Measurements from ENCODE around the gene VLDLR. TPM values are rescaled to one million over a fixed set of nuclear protein-coding genes. Genes with fewer than 3 reads are reported as not detected.

The VLDLR gene
- total RNA-seq, 5 donors from 2014 or later (not counting 1 experiment from before 2014, with no cell fraction given), result 0.16 to 1.9 (median 0.92) TPM

- ChIA-PET CTCF (interaction anchor here in 1 of 2 donors (1.2 kb wide), 1 partner anchor 15 kb away, joined by 3 read pairs; no protein-coding TSS in a partner anchor), POLR2A (no interaction called here)
- no peaks in the 10 kb centered on the region for H3K36me3 Mint-ChIP-seq
- H3K27me3 ChIP-seq (replicated peaks in 1 of 2; ENCODE audit: control insufficient read depth in 2 of 2, extremely low read depth in 1 of 2, insufficient read depth in 2 of 2, low read length in 1 of 2), result peaks cover 3 to 5% of the 10 kb centered on the region in 2 experiments
- H3K27me3 Mint-ChIP-seq, result peaks cover 12 to 32% of the 10 kb centered on the region in 2 donors
- H3K4me3 ChIP-seq (ENCODE audit: control insufficient read depth in 1 of 2, extremely low read depth in 1 of 2, low read length in 1 of 2), result no peak overlapping the region
- no CpG with 5 or more reads among the region's 2 CpGs for WGBS (ENCODE audit: insufficient coverage)
- H3K4me3 Mint-ChIP-seq, result no peak overlapping the region
- H3K36me3 ChIP-seq (ENCODE audit: control insufficient read depth in 2 of 2, extremely low read depth in 1 of 2, insufficient read depth in 1 of 2, low read length in 1 of 2), result no peaks in the 10 kb centered on the region
- no peak overlapping the region for H3K27ac ChIP-seq (ENCODE audit: low read length)
- DNase-seq (no peak), ATAC-seq (replicated peaks in 1 of 4) (no peak)
- no peaks in the 10 kb centered on the region for H3K4me1 Mint-ChIP-seq
- H3K27ac Mint-ChIP-seq, result no peak overlapping the region
- H3K9me3 ChIP-seq, result no peaks in the 10 kb centered on the region
- peaks cover 0 to 3% (median 0%) of the 10 kb centered on the region in 3 donors for H3K9me3 Mint-ChIP-seq
- H3K4me1 ChIP-seq (ENCODE audit: control insufficient read depth in 1 of 2, extremely low read depth in 1 of 2, insufficient read depth in 2 of 2, low read length in 2 of 2), result no peaks in the 10 kb centered on the region
These were observed 18.0 kb upstream of the VLDLR start for GRCh38 chr9:2603621-2604020.

DNA sequence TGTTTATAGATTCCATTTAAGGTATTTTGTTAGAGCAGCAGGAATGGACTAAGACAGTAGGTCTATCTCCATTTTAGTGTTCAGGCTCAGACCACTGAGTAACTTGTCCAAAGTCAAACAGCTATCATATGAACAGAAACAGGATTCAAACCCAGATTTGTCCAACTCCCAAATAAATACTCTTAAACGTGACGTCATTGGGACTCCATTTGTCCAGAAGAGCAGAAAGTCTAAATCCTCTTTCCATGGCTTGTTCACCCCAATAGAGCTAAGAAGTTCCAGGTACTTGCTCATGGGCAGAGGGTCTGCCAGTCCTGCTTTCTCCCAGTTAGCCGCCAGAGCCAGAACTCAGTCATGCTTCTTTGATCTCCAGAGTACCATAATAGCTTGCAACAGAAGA, 16.3 kb upstream of the VLDLR start:
- POLR2A ChIA-PET, result no interaction called here
- Histone ChIP-seq H3K36me3 (ENCODE audit: control insufficient read depth in 2 of 2, extremely low read depth in 1 of 2, insufficient read depth in 1 of 2, low read length in 1 of 2) (no peaks in the 10 kb centered on the region), H3K27ac (ENCODE audit: low read length) (no peak overlapping the region), H3K4me3 (ENCODE audit: control insufficient read depth in 1 of 2, extremely low read depth in 1 of 2, low read length in 1 of 2) (no peak overlapping the region), H3K27me3 (replicated peaks in 1 of 2; ENCODE audit: control insufficient read depth in 2 of 2, extremely low read depth in 1 of 2, insufficient read depth in 2 of 2, low read length in 1 of 2) (peaks cover 2 to 3% of the 10 kb centered on the region in 2 experiments), H3K9me3 (no peaks in the 10 kb centered on the region), H3K4me1 (ENCODE audit: control insufficient read depth in 1 of 2, extremely low read depth in 1 of 2, insufficient read depth in 2 of 2, low read length in 2 of 2) (no peaks in the 10 kb centered on the region)
- H3K27ac Mint-ChIP-seq, result no peak overlapping the region
- DNase-seq (no peak), ATAC-seq (replicated peaks in 1 of 4) (no peak)
- H3K36me3 Mint-ChIP-seq, result no peaks in the 10 kb centered on the region
- 83% methylated on average over 2 of the region's 3 CpGs for WGBS (ENCODE audit: insufficient coverage)
- no peaks in the 10 kb centered on the region for H3K4me1 Mint-ChIP-seq
- H3K9me3 Mint-ChIP-seq, result peaks cover 0 to 3% (median 0%) of the 10 kb centered on the region in 3 donors
- peaks cover 10 to 25% of the 10 kb centered on the region in 2 donors for H3K27me3 Mint-ChIP-seq
- CTCF ChIA-PET, result no interaction called here
- H3K4me3 Mint-ChIP-seq, result no peak overlapping the region

- H3K4me3 ChIP-seq (ENCODE audit: control insufficient read depth in 1 of 2, extremely low read depth in 1 of 2, low read length in 1 of 2), result no peak overlapping the region
- ChIA-PET CTCF (no interaction called here), POLR2A (no interaction called here)
- Mint-ChIP-seq H3K9me3 (peaks cover 0 to 3% (median 0%) of the 10 kb centered on the region in 3 donors), H3K4me3 (no peak overlapping the region), H3K36me3 (no peaks in the 10 kb centered on the region), H3K27me3 (peaks cover 9 to 21% of the 10 kb centered on the region in 2 donors), H3K4me1 (no peaks in the 10 kb centered on the region), H3K27ac (no peak overlapping the region)
- WGBS (ENCODE audit: insufficient coverage), result no CpG with 5 or more reads among the region's 2 CpGs
- H3K4me1 ChIP-seq (ENCODE audit: control insufficient read depth in 1 of 2, extremely low read depth in 1 of 2, insufficient read depth in 2 of 2, low read length in 2 of 2), result no peaks in the 10 kb centered on the region
- DNase-seq, result no peak
- ATAC-seq (replicated peaks in 1 of 4), result no peak
- peaks cover 0 to 2% of the 10 kb centered on the region in 2 experiments for H3K27me3 ChIP-seq (replicated peaks in 1 of 2; ENCODE audit: control insufficient read depth in 2 of 2, extremely low read depth in 1 of 2, insufficient read depth in 2 of 2, low read length in 1 of 2)
- no peaks in the 10 kb centered on the region for H3K9me3 ChIP-seq
- H3K27ac ChIP-seq (ENCODE audit: low read length), result no peak overlapping the region
- H3K36me3 ChIP-seq (ENCODE audit: control insufficient read depth in 2 of 2, extremely low read depth in 1 of 2, insufficient read depth in 1 of 2, low read length in 1 of 2), result no peaks in the 10 kb centered on the region
These were observed 13.3 kb upstream of the VLDLR start for GRCh38 chr9:2608276-2608675.

- DNase-seq, result no peak
- CTCF ChIA-PET, result no interaction called here
- H3K4me3 ChIP-seq (ENCODE audit: control insufficient read depth in 1 of 2, extremely low read depth in 1 of 2, low read length in 1 of 2), result no peak overlapping the region
These were observed 10.6 kb upstream of the VLDLR start for GRCh38 chr9:2610985-2611384.

GRCh38 chr9:2611961-2612360, 9.6 kb upstream of the VLDLR start:
- POLR2A ChIA-PET, result no interaction called here

More at GRCh38 chr9:2610985-2611384, 10.6 kb upstream of the VLDLR start:
- Mint-ChIP-seq H3K4me1 (no peaks in the 10 kb centered on the region), H3K27me3 (peaks cover 13 to 28% of the 10 kb centered on the region in 2 donors), H3K4me3 (no peak overlapping the region), H3K9me3 (no peaks in the 10 kb centered on the region), H3K27ac (no peak overlapping the region), H3K36me3 (no peaks in the 10 kb centered on the region)
- H3K4me1 ChIP-seq (ENCODE audit: control insufficient read depth in 1 of 2, extremely low read depth in 1 of 2, insufficient read depth in 2 of 2, low read length in 2 of 2), result no peaks in the 10 kb centered on the region
- H3K27ac ChIP-seq (ENCODE audit: low read length), result no peak overlapping the region
- ATAC-seq (replicated peaks in 1 of 4), result no peak
- POLR2A ChIA-PET, result no interaction called here
- no peaks in the 10 kb centered on the region for H3K36me3 ChIP-seq (ENCODE audit: control insufficient read depth in 2 of 2, extremely low read depth in 1 of 2, insufficient read depth in 1 of 2, low read length in 1 of 2)
- peaks cover 0 to 2% of the 10 kb centered on the region in 2 experiments for H3K27me3 ChIP-seq (replicated peaks in 1 of 2; ENCODE audit: control insufficient read depth in 2 of 2, extremely low read depth in 1 of 2, insufficient read depth in 2 of 2, low read length in 1 of 2)
- no peaks in the 10 kb centered on the region for H3K9me3 ChIP-seq
- no CpG with 5 or more reads among the region's 2 CpGs for WGBS (ENCODE audit: insufficient coverage)

DNA sequence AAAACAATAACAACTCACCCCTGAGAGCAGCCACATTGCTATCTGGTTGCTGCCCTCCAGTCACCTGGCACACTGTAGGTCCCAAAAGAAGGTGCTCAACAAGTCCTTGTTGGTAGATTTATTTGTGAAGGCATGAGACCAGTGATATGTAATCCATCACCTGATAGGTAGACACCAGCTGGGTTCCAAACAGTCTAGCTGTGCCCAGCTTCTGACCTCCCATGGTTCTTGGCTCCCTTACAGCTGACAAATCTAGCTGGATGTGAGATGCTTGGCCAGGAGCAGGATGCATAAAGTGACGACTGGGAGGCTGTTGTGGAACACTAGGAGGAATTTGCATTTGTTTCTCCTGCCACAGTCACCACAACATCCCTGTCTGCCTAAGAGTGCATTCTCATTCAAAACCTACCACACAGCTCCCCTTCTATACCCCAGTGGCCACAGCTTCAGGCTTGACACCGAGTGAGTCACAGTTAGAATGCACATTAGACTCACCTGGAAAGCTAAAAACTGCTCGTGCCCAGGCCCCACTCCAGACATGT, 7.8 kb upstream of the VLDLR start:
- Histone ChIP-seq H3K36me3 (ENCODE audit: control insufficient read depth in 2 of 2, extremely low read depth in 1 of 2, insufficient read depth in 1 of 2, low read length in 1 of 2) (no peaks in the 10 kb centered on the region), H3K4me1 (ENCODE audit: control insufficient read depth in 1 of 2, extremely low read depth in 1 of 2, insufficient read depth in 2 of 2, low read length in 2 of 2) (no peaks in the 10 kb centered on the region), H3K9me3 (no peaks in the 10 kb centered on the region), H3K27me3 (replicated peaks in 1 of 2; ENCODE audit: control insufficient read depth in 2 of 2, extremely low read depth in 1 of 2, insufficient read depth in 2 of 2, low read length in 1 of 2) (peaks cover 0 to 1% of the 10 kb centered on the region in 2 experiments), H3K4me3 (ENCODE audit: control insufficient read depth in 1 of 2, extremely low read depth in 1 of 2, low read length in 1 of 2) (no peak overlapping the region), H3K27ac (ENCODE audit: low read length) (no peak overlapping the region)
- ATAC-seq (replicated peaks in 1 of 4) (no peak), DNase-seq (no peak)
- Mint-ChIP-seq H3K36me3 (no peaks in the 10 kb centered on the region), H3K27me3 (peaks cover 8 to 19% of the 10 kb centered on the region in 2 donors), H3K9me3 (no peaks in the 10 kb centered on the region), H3K27ac (no peak overlapping the region), H3K4me3 (no peak overlapping the region), H3K4me1 (no peaks in the 10 kb centered on the region)
- CTCF ChIA-PET, result no interaction called here
- POLR2A ChIA-PET, result no interaction called here
- WGBS (ENCODE audit: insufficient coverage), result 80% methylated on average over 1 of the region's 3 CpGs

More at GRCh38 chr9:2611961-2612360, 9.6 kb upstream of the VLDLR start:
- DNase-seq (no peak), ATAC-seq (replicated peaks in 1 of 4) (no peak)
- Mint-ChIP-seq H3K27me3 (peaks cover 13 to 28% of the 10 kb centered on the region in 2 donors), H3K27ac (no peak overlapping the region), H3K9me3 (no peaks in the 10 kb centered on the region), H3K4me3 (no peak overlapping the region), H3K36me3 (no peaks in the 10 kb centered on the region), H3K4me1 (no peaks in the 10 kb centered on the region)
- Histone ChIP-seq H3K27me3 (replicated peaks in 1 of 2; ENCODE audit: control insufficient read depth in 2 of 2, extremely low read depth in 1 of 2, insufficient read depth in 2 of 2, low read length in 1 of 2) (no peaks in the 10 kb centered on the region), H3K9me3 (no peaks in the 10 kb centered on the region), H3K4me1 (ENCODE audit: control insufficient read depth in 1 of 2, extremely low read depth in 1 of 2, insufficient read depth in 2 of 2, low read length in 2 of 2) (no peaks in the 10 kb centered on the region), H3K4me3 (ENCODE audit: control insufficient read depth in 1 of 2, extremely low read depth in 1 of 2, low read length in 1 of 2) (no peak overlapping the region), H3K36me3 (ENCODE audit: control insufficient read depth in 2 of 2, extremely low read depth in 1 of 2, insufficient read depth in 1 of 2, low read length in 1 of 2) (no peaks in the 10 kb centered on the region), H3K27ac (ENCODE audit: low read length) (no peak overlapping the region)
- CTCF ChIA-PET, result no interaction called here
- WGBS (ENCODE audit: insufficient coverage), result no CpG with 5 or more reads among the region's 2 CpGs

- Histone ChIP-seq H3K4me3 (ENCODE audit: control insufficient read depth in 1 of 2, extremely low read depth in 1 of 2, low read length in 1 of 2) (no peak overlapping the region), H3K36me3 (ENCODE audit: control insufficient read depth in 2 of 2, extremely low read depth in 1 of 2, insufficient read depth in 1 of 2, low read length in 1 of 2) (no peaks in the 10 kb centered on the region), H3K27ac (ENCODE audit: low read length) (no peak overlapping the region), H3K9me3 (no peaks in the 10 kb centered on the region), H3K27me3 (replicated peaks in 1 of 2; ENCODE audit: control insufficient read depth in 2 of 2, extremely low read depth in 1 of 2, insufficient read depth in 2 of 2, low read length in 1 of 2) (peaks cover 0 to 8% of the 10 kb centered on the region in 2 experiments), H3K4me1 (ENCODE audit: control insufficient read depth in 1 of 2, extremely low read depth in 1 of 2, insufficient read depth in 2 of 2, low read length in 2 of 2) (no peaks in the 10 kb centered on the region)
- ChIA-PET CTCF (no interaction called here), POLR2A (no interaction called here)
- WGBS (ENCODE audit: insufficient coverage), result 92% methylated on average over 6 of the region's 7 CpGs
- ATAC-seq (replicated peaks in 1 of 4), result no peak
- H3K9me3 Mint-ChIP-seq, result no peaks in the 10 kb centered on the region
- H3K36me3 Mint-ChIP-seq, result no peaks in the 10 kb centered on the region
- H3K27me3 Mint-ChIP-seq, result peaks cover 21 to 36% of the 10 kb centered on the region in 2 donors
- no peak overlapping the region for H3K27ac Mint-ChIP-seq
- no peak for DNase-seq
- H3K4me1 Mint-ChIP-seq, result no peaks in the 10 kb centered on the region
- H3K4me3 Mint-ChIP-seq, result no peak overlapping the region
These were observed 6.1 kb upstream of the VLDLR start for GRCh38 chr9:2615497-2615896.
